Stimulated activated CD4-positive, alpha-beta T cell treated with anti-CD3 and anti-CD28 coated beads, TNF-alpha, amount 100 ng/mL, for 4 hours (primary cell): ENCODE measurements around the gene TOLLIP.
"Not testable (repeated sequence)": the region's sequence is repeated elsewhere in the genome, so short reads cannot be mapped to it uniquely, and the experiment has no call there.

Experiments used
- DNase-seq, 3 experiments: peaks; one replicate each; pipeline ENCODE4 v3.0.0-alpha.2; 2020; ENCODE audit warnings: low read depth in 3 of 3

TOLLIP gene

GRCh38 chr11:1281974-1282365 is 27.5 kb downstream of the TOLLIP start:
- DNase-seq, result no peak

GRCh38 chr11:1281326-1281973 is 28.0 kb downstream of the TOLLIP start:
- DNase-seq, result no peak

- DNase-seq, result no peak
Measured at GRCh38 chr11:1280116-1281035, 29.1 kb downstream of the TOLLIP start.

- no peak for DNase-seq
Measured at GRCh38 chr11:1279674-1280055, 29.8 kb downstream of the TOLLIP start.

GRCh38 chr11:1278766-1279673 is 30.4 kb downstream of the TOLLIP start:
- DNase-seq, result no peak

- DNase-seq, result no peak
Measured at GRCh38 chr11:1277936-1278512, 31.4 kb downstream of the TOLLIP start.

- DNase-seq, result no peak
Measured at GRCh38 chr11:1276866-1277615, 32.4 kb downstream of the TOLLIP start.

GRCh38 chr11:1276041-1276790 is 33.2 kb downstream of the TOLLIP start:
- DNase-seq, result no peak

- DNase-seq, result no peak
Measured at GRCh38 chr11:1275021-1275420, 34.4 kb downstream of the TOLLIP start.

- no peak for DNase-seq
Measured at GRCh38 chr11:1274501-1274900, 34.9 kb downstream of the TOLLIP start.

GRCh38 chr11:1272531-1272930 is 36.9 kb downstream of the TOLLIP start:
- no peak for DNase-seq

GRCh38 chr11:1271927-1272326 is 37.5 kb downstream of the TOLLIP start:
- no peak for DNase-seq

GRCh38 chr11:1271406-1271805 is 38.0 kb downstream of the TOLLIP start:
- DNase-seq, result no peak

- DNase-seq, result no peak
Measured at GRCh38 chr11:1271002-1271401, 38.4 kb downstream of the TOLLIP start.

- no peak for DNase-seq
Measured at GRCh38 chr11:1270476-1270875, 39.0 kb downstream of the TOLLIP start.

GRCh38 chr11:1269957-1270356 is 39.5 kb downstream of the TOLLIP start:
- DNase-seq, result no peak

- no peak for DNase-seq
Measured at GRCh38 chr11:1267441-1268100, 41.9 kb downstream of the TOLLIP start.

GRCh38 chr11:1266976-1267375 is 42.5 kb downstream of the TOLLIP start:
- not testable (repeated sequence) for DNase-seq

- not testable (repeated sequence) for DNase-seq
Measured at GRCh38 chr11:1265480-1265879, 44.0 kb downstream of the TOLLIP start.

- peak in 2 of 3 experiments; percentile 5 to 13 for DNase-seq
Measured at GRCh38 chr11:1264444-1264843, 45.0 kb downstream of the TOLLIP start.
